ENCODE measurements around the gene MACIR. TPM values are rescaled to one million over a fixed set of nuclear protein-coding genes. Genes with fewer than 3 reads are reported as not detected.

The MACIR gene
- total and polyA plus RNA-seq, 10 of the 15 experiments (the other 5 are each of a cell fraction or from before 2014, with no cell fraction given) = 2.1 to 16.1 (median 10.8) TPM

- ChIA-PET POLR2A (no interaction called here), SMC1A (ENCODE audit: uncharacterized antibody, unreplicated experiment) (interaction anchor here (1.6 kb wide), 1 partner anchor 154 kb away, joined by 4 read pairs; no protein-coding TSS in a partner anchor), RAD21 (ENCODE audit: unreplicated experiment) (no interaction called here), CTCF (interaction anchor here (1.5 kb wide), 1 partner anchor 9 kb away, joined by 5 read pairs; no protein-coding TSS in a partner anchor)
- intact Hi-C loops (cut with micrococcal nuclease; ENCODE audit: unreplicated experiment) = no loop called here
- TF ChIP-seq SUZ12 (IDR thresholded peaks at IDR 0.05; ENCODE audit: unreplicated experiment) (no peak), KDM1A (IDR thresholded peaks at IDR 0.05; ENCODE audit: borderline replicate concordance) (no peak), RAD21 (IDR thresholded peaks at IDR 0.05; ENCODE audit: insufficient read depth, low read depth, low read length) (no peak), ZNF384 (IDR thresholded peaks at IDR 0.05; ENCODE audit: borderline replicate concordance, low read depth, low read length) (no peak), EGR1 (IDR thresholded peaks at IDR 0.05; ENCODE audit: borderline replicate concordance in 1 of 2, low read depth in 2 of 2, low read length in 2 of 2) (no peak), ZNF24 (IDR thresholded peaks at IDR 0.05) (no peak), HCFC1 (IDR thresholded peaks at IDR 0.05; ENCODE audit: low read length) (no peak), IKZF2 (IDR thresholded peaks at IDR 0.05) (no peak), USF2 (IDR thresholded peaks at IDR 0.05; ENCODE audit: borderline replicate concordance, low read depth, low read length) (no peak), BACH1 (IDR thresholded peaks at IDR 0.05; ENCODE audit: borderline replicate concordance) (no peak), MTA2 (IDR thresholded peaks at IDR 0.05; ENCODE audit: low read depth) (no peak), POLR2AphosphoS5 (IDR thresholded peaks at IDR 0.05; ENCODE audit: low read length) (no peak), YY1 (IDR thresholded peaks at IDR 0.05; ENCODE audit: low read depth, low read length) (no peak), NFYA (IDR thresholded peaks at IDR 0.05; ENCODE audit: borderline replicate concordance, low read depth, low read length) (no peak), CEBPB (IDR thresholded peaks at IDR 0.05; ENCODE audit: borderline replicate concordance in 1 of 2, low read depth in 2 of 2, low read length in 2 of 2) (no peak), CHD2 (IDR thresholded peaks at IDR 0.05; ENCODE audit: borderline replicate concordance, low read depth, low read length) (no peak), ZNF217 (IDR thresholded peaks at IDR 0.05) (no peak), RB1 (IDR thresholded peaks at IDR 0.05; ENCODE audit: borderline replicate concordance) (no peak), BHLHE40 (IDR thresholded peaks at IDR 0.05; ENCODE audit: borderline replicate concordance in 1 of 2, low read depth in 2 of 2, low read length in 1 of 2) (no peak)
- BruUV-seq (replicated peaks) = no TSS peak
- Histone ChIP-seq H3K27me3 (replicated peaks in 1 of 2; ENCODE audit: control insufficient read depth in 2 of 2, insufficient read depth in 2 of 2, low read length in 1 of 2) (no peaks in the 10 kb centered on the region), H3K27ac (ENCODE audit: control insufficient read depth, insufficient read depth) (no peak overlapping the region), H3K4me2 (ENCODE audit: control insufficient read depth, insufficient read depth) (no peak overlapping the region), H3K4me1 (ENCODE audit: control insufficient read depth, insufficient read depth, low read length) (no peaks in the 10 kb centered on the region), H3K9ac (ENCODE audit: control insufficient read depth, insufficient read depth, low read length) (no peak overlapping the region), H3K9me3 (replicated peaks; ENCODE audit: control insufficient read depth, insufficient read depth, low read length) (no peaks in the 10 kb centered on the region), H3K4me3 (no peak overlapping the region), H3K36me3 (ENCODE audit: control insufficient read depth in 2 of 2, insufficient read depth in 2 of 2, low read length in 1 of 2) (no peaks in the 10 kb centered on the region), H3K79me2 (ENCODE audit: control insufficient read depth, insufficient read depth, low read length) (no peaks in the 10 kb centered on the region), H2AFZ (ENCODE audit: control insufficient read depth, low read depth, low read length) (no peak overlapping the region), H4K20me1 (ENCODE audit: control insufficient read depth, insufficient read depth) (no peaks in the 10 kb centered on the region)
- in situ Hi-C loops (cut with MboI) = no loop called here
- ATAC-seq = no peak
- 43% methylated on average over 4 of the region's 4 CpGs for WGBS (ENCODE audit: insufficient coverage, insufficient replicate concordance, low lambda C conversion rate, missing lambda C conversion rate)
- FAIRE-seq = no peak
- DNase-seq (ENCODE audit: low read depth, low spot score) = no peak
Observed at GRCh38 chr5:103305809-103306208, 47.2 kb downstream of the MACIR start.
